Keratinocyte (primary cell): Measurements from ENCODE around the gene MTERF4. TPM values are rescaled to one million over a fixed set of nuclear protein-coding genes. Genes with fewer than 3 reads are reported as not detected.

Experiments
- DNase-seq: peaks from one replicate; pipeline ENCODE4 v3.0.0-alpha.2; 2011; ENCODE audit warnings: low read depth, missing footprints, low spot score
- FAIRE-seq: peaks from 2 replicates; lab custom pipeline; 2011; peaks lifted over from hg19 to GRCh38; lab: Jason Lieb, UNC
- H2AFZ ChIP-seq: 2 replicates; pipeline ENCODE4 v1.6.0; 2012; ENCODE audit warnings: low read length, control low read depth, inconsistent platforms; ENCODE audit not compliant: control insufficient read depth
- H3K27ac ChIP-seq: 2 replicates; pipeline ENCODE4 v1.5.1; 2011; ENCODE audit warnings: low read length; ENCODE audit not compliant: control insufficient read depth, insufficient read depth
- H3K27me3 ChIP-seq: 3 replicates; pipeline ENCODE4 v1.6.0; 2011; ENCODE audit warnings: low read length; ENCODE audit not compliant: control insufficient read depth, insufficient read depth; ENCODE audit errors: extremely low read depth
- H3K36me3 ChIP-seq, 2 experiments: 2 replicates in 1 of 2; 3 replicates in 1 of 2; pipeline ENCODE4 v1.5.1; 2011; ENCODE audit warnings: low read length in 2 of 2, mild to moderate bottlenecking in 1 of 2; ENCODE audit not compliant: control insufficient read depth in 2 of 2, insufficient read depth in 2 of 2; ENCODE audit errors: extremely low read depth in 1 of 2
- H3K4me1 ChIP-seq: 3 replicates; pipeline ENCODE4 v1.5.1; 2011; ENCODE audit warnings: low read length; ENCODE audit not compliant: control insufficient read depth, insufficient read depth; ENCODE audit errors: extremely low read depth
- H3K4me2 ChIP-seq: 3 replicates; pipeline ENCODE4 v1.6.0; 2011; ENCODE audit warnings: low read depth, low read length; ENCODE audit not compliant: control insufficient read depth, insufficient read depth; ENCODE audit errors: extremely low read depth
- H3K4me3 ChIP-seq, 3 experiments: fragments of 200-600 bp in 1 of 3; sonication (generic) in 1 of 3; 2 replicates in 2 of 3; 3 replicates in 1 of 3; pipeline ENCODE4 v1.5.1; 2011 to 2016; ENCODE audit warnings: low read length in 3 of 3, mild to moderate bottlenecking in 3 of 3, control low read depth in 2 of 3, inconsistent platforms in 1 of 3, low read depth in 1 of 3, mixed read lengths in 1 of 3, mixed run types in 1 of 3, moderate library complexity in 1 of 3; ENCODE audit not compliant: control insufficient read depth in 2 of 3, insufficient read depth in 2 of 3; ENCODE audit errors: extremely low read depth in 1 of 3
- H3K79me2 ChIP-seq: 2 replicates; pipeline ENCODE4 v1.6.0; 2012; ENCODE audit warnings: low read length; ENCODE audit not compliant: control insufficient read depth, insufficient read depth
- H3K9ac ChIP-seq: 3 replicates; pipeline ENCODE4 v1.6.0; 2011; ENCODE audit warnings: low read length; ENCODE audit not compliant: control insufficient read depth, insufficient read depth; ENCODE audit errors: extremely low read depth
- H3K9me1 ChIP-seq: 3 replicates; pipeline ENCODE4 v1.6.0; 2011; ENCODE audit warnings: low read length; ENCODE audit not compliant: control insufficient read depth, insufficient read depth; ENCODE audit errors: extremely low read depth
- H3K9me3 ChIP-seq: 2 replicates; pipeline ENCODE4 v1.5.1; 2012; ENCODE audit warnings: low read depth, low read length; ENCODE audit not compliant: control insufficient read depth
- H4K20me1 ChIP-seq: 3 replicates; pipeline ENCODE4 v1.6.0; 2011; ENCODE audit warnings: low read length; ENCODE audit not compliant: control insufficient read depth, insufficient read depth; ENCODE audit errors: extremely low read depth
- EZH2 ChIP-seq: IDR thresholded peaks from one replicate; pipeline ENCODE4 v1.6.1; 2012; ENCODE audit warnings: inconsistent platforms, mild to moderate bottlenecking, low read length, moderate library complexity
- dilution Hi-C: fragments of 300-500 bp; cut with MboI; formaldehyde crosslinking; loops from one replicate; pipeline ENCODE4 v1.7.0; 2020; ENCODE audit warnings: low sequenced_read_pairs; ENCODE audit not compliant: extremely low pct_ligation_motif_present
- polyA plus RNA-seq, 5 experiments: library from polyadenylated mRNA; depleted of rRNA in 3 of 5; stranded (reverse) in 3 of 5; stranded (forward) in 1 of 5; unstranded in 1 of 5; fragments of >200 nt; gene quantifications; 1 replicate in 1 of 5; 2 replicates in 3 of 5; 3 replicates in 1 of 5; pipeline versions ENCODE4 v1.2.1 to v1.2.3, GENCODE V29; 2011 to 2012; ENCODE audit warnings: missing spikeins in 2 of 5, low read depth in 1 of 5, low replicate concordance in 1 of 5
- TF ChIP-seq, protein P1 (sequence below), 3 experiments: IDR thresholded peaks in 1 of 3; conservative IDR thresholded peaks in 1 of 3; optimal IDR thresholded peaks in 1 of 3; 2 replicates in 2 of 3; 3 replicates in 1 of 3; pipeline versions ENCODE3 to v1.5.1; 2011; ENCODE audit warnings: low read length in 3 of 3, mild to moderate bottlenecking in 3 of 3, moderate library complexity in 2 of 3, control low read depth in 1 of 3, inconsistent platforms in 1 of 3; ENCODE audit not compliant: insufficient read depth in 2 of 3; ENCODE audit errors: extremely low read depth in 1 of 3

Gene MTERF4
- polyA plus RNA-seq, 1 donor (not counting 4 experiments of a cell fraction or from before 2014, with no cell fraction given), result 28.5 TPM

DNA sequence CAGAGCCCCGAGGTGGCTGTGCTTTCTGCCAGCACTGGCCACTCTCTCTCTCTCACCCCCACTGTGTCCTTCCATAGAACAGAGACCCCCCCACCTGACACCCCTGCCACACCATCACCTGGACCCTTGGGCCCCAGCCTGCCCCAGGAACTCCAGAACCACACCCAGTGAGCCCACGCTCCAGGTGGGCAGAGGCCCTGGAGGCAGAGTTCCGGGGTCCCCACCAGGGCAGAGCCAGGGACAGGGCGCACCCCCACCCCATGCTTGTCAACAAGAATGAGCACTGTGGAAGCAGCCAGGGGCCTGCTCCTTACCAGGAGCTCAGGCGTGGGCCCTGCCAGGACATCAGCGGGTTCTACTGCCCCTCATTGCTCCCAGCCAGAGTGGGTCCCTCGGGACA is 32.6 kb upstream of the MTERF4 start:
- no peak for TF ChIP-seq EZH2
- TF ChIP-seq, protein P1, sequence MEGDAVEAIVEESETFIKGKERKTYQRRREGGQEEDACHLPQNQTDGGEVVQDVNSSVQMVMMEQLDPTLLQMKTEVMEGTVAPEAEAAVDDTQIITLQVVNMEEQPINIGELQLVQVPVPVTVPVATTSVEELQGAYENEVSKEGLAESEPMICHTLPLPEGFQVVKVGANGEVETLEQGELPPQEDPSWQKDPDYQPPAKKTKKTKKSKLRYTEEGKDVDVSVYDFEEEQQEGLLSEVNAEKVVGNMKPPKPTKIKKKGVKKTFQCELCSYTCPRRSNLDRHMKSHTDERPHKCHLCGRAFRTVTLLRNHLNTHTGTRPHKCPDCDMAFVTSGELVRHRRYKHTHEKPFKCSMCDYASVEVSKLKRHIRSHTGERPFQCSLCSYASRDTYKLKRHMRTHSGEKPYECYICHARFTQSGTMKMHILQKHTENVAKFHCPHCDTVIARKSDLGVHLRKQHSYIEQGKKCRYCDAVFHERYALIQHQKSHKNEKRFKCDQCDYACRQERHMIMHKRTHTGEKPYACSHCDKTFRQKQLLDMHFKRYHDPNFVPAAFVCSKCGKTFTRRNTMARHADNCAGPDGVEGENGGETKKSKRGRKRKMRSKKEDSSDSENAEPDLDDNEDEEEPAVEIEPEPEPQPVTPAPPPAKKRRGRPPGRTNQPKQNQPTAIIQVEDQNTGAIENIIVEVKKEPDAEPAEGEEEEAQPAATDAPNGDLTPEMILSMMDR (optimal IDR thresholded peaks at IDR 0.05 in 1 of 3, IDR thresholded peaks at IDR 0.05 in 1 of 3, conservative IDR thresholded peaks at IDR 0.05 in 1 of 3; ENCODE audit: extremely low read depth in 1 of 3, insufficient read depth in 2 of 3, low read length in 3 of 3), result no peak
- no peak overlapping the region for H3K9ac ChIP-seq
- FAIRE-seq (no peak), DNase-seq (no peak)
- H3K9me3 ChIP-seq, result no peaks in the 10 kb centered on the region
- dilution Hi-C loops, result no loop called here
- H3K4me2 ChIP-seq, result no peak overlapping the region
- no peaks in the 10 kb centered on the region for H3K9me1 ChIP-seq
- no peak overlapping the region for H3K27ac ChIP-seq
- H3K36me3 ChIP-seq, result peaks cover 0 to 4% of the 10 kb centered on the region in 2 experiments
- no peak overlapping the region for H3K4me3 ChIP-seq
- H3K79me2 ChIP-seq, result no peaks in the 10 kb centered on the region
- H4K20me1 ChIP-seq, result no peaks in the 10 kb centered on the region
- no peaks in the 10 kb centered on the region for H3K4me1 ChIP-seq
- no peak overlapping the region for H2AFZ ChIP-seq
- no peaks in the 10 kb centered on the region for H3K27me3 ChIP-seq

DNA sequence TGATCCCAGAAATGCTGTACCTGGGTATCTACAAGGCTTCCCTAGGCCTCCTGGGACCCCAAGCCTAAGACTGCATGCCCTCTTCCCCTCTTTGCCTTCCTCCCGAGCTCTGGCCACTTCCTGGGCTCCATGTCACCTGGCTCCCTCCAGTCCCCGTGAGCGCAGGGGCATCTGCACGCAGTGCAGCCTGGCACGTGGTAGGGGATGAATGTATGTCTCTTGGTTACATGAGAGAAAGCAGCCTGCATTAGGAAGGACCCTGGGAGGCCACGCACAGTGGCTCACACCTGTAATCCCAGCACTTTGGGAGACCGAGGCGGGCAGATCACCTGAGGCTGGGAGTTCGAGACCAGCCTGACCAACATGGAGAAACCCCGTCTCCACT is 31.3 kb upstream of the MTERF4 start:
- Histone ChIP-seq H3K79me2 (no peaks in the 10 kb centered on the region), H3K36me3 (peaks cover 0 to 4% of the 10 kb centered on the region in 2 experiments), H3K4me3 (no peak overlapping the region), H3K4me2 (no peak overlapping the region), H3K9me3 (no peaks in the 10 kb centered on the region), H2AFZ (no peak overlapping the region), H3K9ac (no peak overlapping the region), H3K9me1 (no peaks in the 10 kb centered on the region), H4K20me1 (no peaks in the 10 kb centered on the region), H3K27me3 (no peaks in the 10 kb centered on the region), H3K4me1 (no peaks in the 10 kb centered on the region), H3K27ac (no peak overlapping the region)
- TF ChIP-seq, protein P1 (optimal IDR thresholded peaks at IDR 0.05 in 1 of 3, IDR thresholded peaks at IDR 0.05 in 1 of 3, conservative IDR thresholded peaks at IDR 0.05 in 1 of 3; ENCODE audit: extremely low read depth in 1 of 3, insufficient read depth in 2 of 3, low read length in 3 of 3), result no peak
- no peak for TF ChIP-seq EZH2
- FAIRE-seq (no peak), DNase-seq (no peak)
- dilution Hi-C loops, result no loop called here
